Measurements from ENCODE around the gene UBIAD1. TPM values are rescaled to one million over a fixed set of nuclear protein-coding genes. Genes with fewer than 3 reads are reported as not detected.

The UBIAD1 gene
- 30.5 and 33.1 TPM in 2 replicates for total RNA-seq

- peak; percentile 75 for DNase-seq (ENCODE audit: low spot score)
- intact Hi-C loops (cut with micrococcal nuclease), result loop anchor here (1.0 to 10.0 kb wide), 6 partner anchors 11 to 632 kb away; partner anchors contain the start of genes MAD2L2, MTOR and TARDBP
- Mint-ChIP-seq H3K9me3 (no peaks in the 10 kb centered on the region), H3K4me1 (ENCODE audit: low read depth) (peaks cover 25% of the 10 kb centered on the region), H3K27me3 (ENCODE audit: insufficient read depth) (peaks cover 2% of the 10 kb centered on the region), H3K27ac (peak within 1 kb of the TSS; percentile 95), H3K4me3 (peak within 1 kb of the TSS; percentile 98), H3K36me3 (ENCODE audit: low read depth) (peaks cover 15% of the 10 kb centered on the region)
These were observed at the start of gene UBIAD1 for GRCh38 chr1:11272832-11273594. UBIAD1 (plus strand) TSS chr1:11273198; CDS start chr1:11273532, 334 bp downstream.

- no peak for DNase-seq (ENCODE audit: low spot score)
- Mint-ChIP-seq H3K9me3 (no peaks in the 10 kb centered on the region), H3K4me3 (no peak overlapping the region), H3K4me1 (ENCODE audit: low read depth) (peaks cover 8% of the 10 kb centered on the region), H3K27ac (peak overlapping the region; percentile 14), H3K36me3 (ENCODE audit: low read depth) (peaks cover 53% of the 10 kb centered on the region), H3K27me3 (ENCODE audit: insufficient read depth) (no peaks in the 10 kb centered on the region)
- intact Hi-C loops (cut with micrococcal nuclease), result no loop called here
These were observed 45.6 kb upstream of the UBIAD1 start for GRCh38 chr1:11227106-11228077.

- no peak for DNase-seq (ENCODE audit: low spot score)
- H3K27me3 Mint-ChIP-seq (ENCODE audit: insufficient read depth), result no peaks in the 10 kb centered on the region
- peaks cover 8% of the 10 kb centered on the region for H3K4me1 Mint-ChIP-seq (ENCODE audit: low read depth)
- intact Hi-C loops (cut with micrococcal nuclease), result no loop called here
- H3K4me3 Mint-ChIP-seq, result no peak overlapping the region
- H3K9me3 Mint-ChIP-seq, result no peaks in the 10 kb centered on the region
- no peak overlapping the region for H3K27ac Mint-ChIP-seq
- peaks cover 60% of the 10 kb centered on the region for H3K36me3 Mint-ChIP-seq (ENCODE audit: low read depth)
These were observed 43.8 kb upstream of the UBIAD1 start for GRCh38 chr1:11229203-11229602.

GRCh38 chr1:11233208-11233607, 39.8 kb upstream of the UBIAD1 start:
- H3K36me3 Mint-ChIP-seq (ENCODE audit: low read depth), result peaks cover 52% of the 10 kb centered on the region
- no peak overlapping the region for H3K4me3 Mint-ChIP-seq

GRCh38 chr1:11237356-11237755, 35.6 kb upstream of the UBIAD1 start:
- intact Hi-C loops (cut with micrococcal nuclease), result no loop called here
- Mint-ChIP-seq H3K27ac (no peak overlapping the region), H3K4me1 (ENCODE audit: low read depth) (peaks cover 9% of the 10 kb centered on the region), H3K27me3 (ENCODE audit: insufficient read depth) (no peaks in the 10 kb centered on the region), H3K9me3 (no peaks in the 10 kb centered on the region), H3K4me3 (no peak overlapping the region), H3K36me3 (ENCODE audit: low read depth) (peaks cover 43% of the 10 kb centered on the region)
- DNase-seq (ENCODE audit: low spot score), result no peak

More at GRCh38 chr1:11233208-11233607, 39.8 kb upstream of the UBIAD1 start:
- Mint-ChIP-seq H3K27me3 (ENCODE audit: insufficient read depth) (no peaks in the 10 kb centered on the region), H3K4me1 (ENCODE audit: low read depth) (peaks cover 9% of the 10 kb centered on the region), H3K27ac (no peak overlapping the region), H3K9me3 (no peaks in the 10 kb centered on the region)
- intact Hi-C loops (cut with micrococcal nuclease), result no loop called here
- no peak for DNase-seq (ENCODE audit: low spot score)

- no peak overlapping the region for H3K4me3 Mint-ChIP-seq
- intact Hi-C loops (cut with micrococcal nuclease), result no loop called here
- H3K4me1 Mint-ChIP-seq (ENCODE audit: low read depth), result peaks cover 9% of the 10 kb centered on the region
- no peak for DNase-seq (ENCODE audit: low spot score)
- peaks cover 37% of the 10 kb centered on the region for H3K36me3 Mint-ChIP-seq (ENCODE audit: low read depth)
- no peaks in the 10 kb centered on the region for H3K9me3 Mint-ChIP-seq
- no peaks in the 10 kb centered on the region for H3K27me3 Mint-ChIP-seq (ENCODE audit: insufficient read depth)
- H3K27ac Mint-ChIP-seq, result no peak overlapping the region
These were observed 34.7 kb upstream of the UBIAD1 start for GRCh38 chr1:11238311-11238710.

GRCh38 chr1:11245248-11245647, 27.8 kb upstream of the UBIAD1 start:
- no peaks in the 10 kb centered on the region for H3K4me1 Mint-ChIP-seq (ENCODE audit: low read depth)
- H3K9me3 Mint-ChIP-seq, result no peaks in the 10 kb centered on the region
- no peak overlapping the region for H3K27ac Mint-ChIP-seq
- peaks cover 18% of the 10 kb centered on the region for H3K36me3 Mint-ChIP-seq (ENCODE audit: low read depth)
- no peaks in the 10 kb centered on the region for H3K27me3 Mint-ChIP-seq (ENCODE audit: insufficient read depth)
- no peak for DNase-seq (ENCODE audit: low spot score)
- intact Hi-C loops (cut with micrococcal nuclease), result no loop called here
- H3K4me3 Mint-ChIP-seq, result no peak overlapping the region

GRCh38 chr1:11245904-11246719, 26.9 kb upstream of the UBIAD1 start:
- Mint-ChIP-seq H3K27me3 (ENCODE audit: insufficient read depth) (no peaks in the 10 kb centered on the region), H3K27ac (no peak overlapping the region), H3K4me1 (ENCODE audit: low read depth) (no peaks in the 10 kb centered on the region), H3K4me3 (no peak overlapping the region), H3K36me3 (ENCODE audit: low read depth) (peaks cover 23% of the 10 kb centered on the region), H3K9me3 (no peaks in the 10 kb centered on the region)
- DNase-seq (ENCODE audit: low spot score), result no peak
- intact Hi-C loops (cut with micrococcal nuclease), result no loop called here

GRCh38 chr1:11248169-11248568, 24.8 kb upstream of the UBIAD1 start:
- Mint-ChIP-seq H3K9me3 (no peaks in the 10 kb centered on the region), H3K4me3 (no peak overlapping the region), H3K27ac (no peak overlapping the region), H3K27me3 (ENCODE audit: insufficient read depth) (no peaks in the 10 kb centered on the region), H3K36me3 (ENCODE audit: low read depth) (peaks cover 28% of the 10 kb centered on the region), H3K4me1 (ENCODE audit: low read depth) (no peaks in the 10 kb centered on the region)
- intact Hi-C loops (cut with micrococcal nuclease), result no loop called here
- DNase-seq (ENCODE audit: low spot score), result no peak

GRCh38 chr1:11252538-11252937, 20.5 kb upstream of the UBIAD1 start:
- DNase-seq (ENCODE audit: low spot score), result no peak
- Mint-ChIP-seq H3K4me1 (ENCODE audit: low read depth) (no peaks in the 10 kb centered on the region), H3K36me3 (ENCODE audit: low read depth) (peaks cover 50% of the 10 kb centered on the region), H3K27ac (no peak overlapping the region), H3K9me3 (no peaks in the 10 kb centered on the region), H3K4me3 (no peak overlapping the region), H3K27me3 (ENCODE audit: insufficient read depth) (no peaks in the 10 kb centered on the region)
- intact Hi-C loops (cut with micrococcal nuclease), result no loop called here

- Mint-ChIP-seq H3K9me3 (no peaks in the 10 kb centered on the region), H3K4me3 (no peak overlapping the region), H3K36me3 (ENCODE audit: low read depth) (peaks cover 48% of the 10 kb centered on the region), H3K27ac (no peak overlapping the region), H3K27me3 (ENCODE audit: insufficient read depth) (no peaks in the 10 kb centered on the region), H3K4me1 (ENCODE audit: low read depth) (no peaks in the 10 kb centered on the region)
- intact Hi-C loops (cut with micrococcal nuclease), result no loop called here
- no peak for DNase-seq (ENCODE audit: low spot score)
These were observed 19.8 kb upstream of the UBIAD1 start for GRCh38 chr1:11253226-11253625.

- intact Hi-C loops (cut with micrococcal nuclease), result no loop called here
- DNase-seq (ENCODE audit: low spot score), result no peak
- Mint-ChIP-seq H3K9me3 (no peaks in the 10 kb centered on the region), H3K4me3 (no peak overlapping the region), H3K27ac (no peak overlapping the region), H3K27me3 (ENCODE audit: insufficient read depth) (no peaks in the 10 kb centered on the region), H3K4me1 (ENCODE audit: low read depth) (peaks cover under 1% of the 10 kb centered on the region), H3K36me3 (ENCODE audit: low read depth) (peaks cover 39% of the 10 kb centered on the region)
These were observed 16.7 kb upstream of the UBIAD1 start for GRCh38 chr1:11256299-11256698.
